ENCODE results near the gene HERC5.
A peak's percentile ranks its signal among the peaks of the same experiment; 100 is the strongest.

The HERC5 gene

DNA sequence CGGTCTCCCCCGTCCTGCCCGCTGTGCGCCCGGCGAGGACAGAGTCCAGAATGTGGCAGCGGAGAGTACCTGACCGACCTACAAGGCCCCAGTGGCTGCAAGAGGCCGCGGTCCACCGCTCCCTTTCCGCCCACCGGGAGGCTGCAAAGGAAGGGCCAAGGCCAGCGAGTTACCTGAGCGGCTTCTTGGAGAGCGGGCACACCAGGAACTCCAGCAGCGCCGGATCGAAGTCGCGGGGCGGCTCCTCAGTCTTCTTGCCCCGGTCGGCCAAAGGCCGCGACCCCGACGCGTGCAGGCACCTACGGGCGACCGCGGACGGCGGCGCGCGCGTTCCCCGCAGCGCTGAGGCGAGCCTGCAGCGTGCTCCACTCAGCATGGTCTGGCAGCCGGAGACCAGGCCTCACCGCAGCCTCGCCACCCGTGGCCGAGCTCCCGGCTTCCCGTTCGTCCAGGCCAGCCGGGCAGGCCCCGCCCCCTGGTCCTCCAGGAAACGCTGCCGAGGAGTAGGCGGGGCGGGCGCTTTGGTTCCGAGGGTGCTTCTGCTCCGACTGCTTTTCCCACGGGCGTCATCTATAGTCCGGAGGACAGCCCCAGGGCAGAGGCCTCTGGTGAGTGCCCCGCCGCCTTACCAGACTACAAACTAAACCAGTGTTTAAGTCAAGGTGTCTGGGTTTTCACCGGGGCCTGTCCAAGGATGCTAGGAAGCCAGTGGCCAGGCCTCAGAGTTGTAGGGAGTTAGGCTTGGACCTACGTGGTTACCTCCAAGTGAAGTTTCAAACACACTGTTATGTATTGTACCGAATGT lies 66.6 kb downstream of the HERC5 start, which contains the start of gene PYURF:
TSS of gene PYURF (minus strand) at position 452 of the 805 bp plus-strand sequence. CDS start at position 376, 76 bp downstream.
- peak; percentile 95 for DNase-seq

DNA sequence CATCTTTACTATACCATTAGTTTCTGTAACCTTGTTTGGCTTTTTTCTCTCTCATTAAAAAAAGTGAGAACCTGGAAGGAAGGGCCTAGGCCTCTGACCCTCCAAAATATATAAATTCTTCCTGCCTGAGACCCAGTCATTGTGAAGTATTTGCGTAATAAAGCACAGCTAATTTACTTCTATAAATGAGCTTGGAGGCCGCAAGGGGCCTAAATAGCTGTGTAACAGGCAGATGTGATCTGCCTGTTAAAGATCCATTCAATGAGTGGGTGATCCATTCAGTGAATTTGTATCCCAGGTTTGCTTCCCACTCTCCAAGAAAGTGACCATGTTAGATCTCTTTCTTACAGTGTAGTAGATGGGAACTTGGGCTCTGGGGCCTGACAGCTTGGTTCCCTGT lies 67.3 kb downstream of the HERC5 start:
- DNase-seq, result no peak

- no peak for DNase-seq
Measured at GRCh38 chr4:88526221-88526815, 69.4 kb downstream of the HERC5 start.

DNA sequence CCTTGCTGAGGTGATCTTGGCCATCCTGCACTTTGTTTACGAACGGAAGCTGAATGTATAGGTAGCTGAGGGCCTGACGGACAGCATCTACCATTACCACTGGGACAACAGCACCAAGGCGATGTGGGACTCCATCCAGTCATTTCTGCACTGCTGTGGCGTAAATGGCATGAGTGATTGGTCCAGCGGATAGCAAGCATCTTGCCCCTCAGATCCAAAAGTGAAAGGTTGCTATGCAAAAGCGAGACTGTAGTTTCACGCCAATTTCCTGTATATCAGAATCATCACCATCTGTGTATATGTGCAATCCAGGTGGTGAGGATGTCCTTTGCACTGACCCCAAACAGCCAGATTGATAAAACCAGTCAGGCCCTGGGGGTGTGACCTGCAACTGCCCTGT lies 70.9 kb downstream of the HERC5 start:
- no peak for DNase-seq

DNA sequence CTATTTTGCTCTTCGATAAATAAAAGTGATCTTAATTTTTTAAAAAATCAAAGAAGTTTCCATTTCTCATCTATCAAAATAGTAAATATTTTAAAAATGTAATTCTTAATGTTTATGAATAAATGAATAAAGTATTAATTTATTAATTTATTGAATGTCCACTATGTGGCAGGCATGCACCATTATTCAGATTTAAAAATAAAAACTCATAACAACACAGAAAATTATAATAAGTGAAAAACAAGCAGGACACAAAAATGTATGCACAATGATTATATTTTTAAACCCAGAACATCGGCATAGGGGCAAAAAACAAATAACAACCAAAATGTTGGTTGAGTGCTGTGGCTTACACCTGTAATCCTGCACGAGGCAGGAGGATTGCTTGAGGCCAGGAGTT lies 71.9 kb downstream of the HERC5 start:
- DNase-seq, result no peak

GRCh38 chr4:88531549-88531948 lies 74.6 kb downstream of the HERC5 start:
- DNase-seq, result no peak

DNA sequence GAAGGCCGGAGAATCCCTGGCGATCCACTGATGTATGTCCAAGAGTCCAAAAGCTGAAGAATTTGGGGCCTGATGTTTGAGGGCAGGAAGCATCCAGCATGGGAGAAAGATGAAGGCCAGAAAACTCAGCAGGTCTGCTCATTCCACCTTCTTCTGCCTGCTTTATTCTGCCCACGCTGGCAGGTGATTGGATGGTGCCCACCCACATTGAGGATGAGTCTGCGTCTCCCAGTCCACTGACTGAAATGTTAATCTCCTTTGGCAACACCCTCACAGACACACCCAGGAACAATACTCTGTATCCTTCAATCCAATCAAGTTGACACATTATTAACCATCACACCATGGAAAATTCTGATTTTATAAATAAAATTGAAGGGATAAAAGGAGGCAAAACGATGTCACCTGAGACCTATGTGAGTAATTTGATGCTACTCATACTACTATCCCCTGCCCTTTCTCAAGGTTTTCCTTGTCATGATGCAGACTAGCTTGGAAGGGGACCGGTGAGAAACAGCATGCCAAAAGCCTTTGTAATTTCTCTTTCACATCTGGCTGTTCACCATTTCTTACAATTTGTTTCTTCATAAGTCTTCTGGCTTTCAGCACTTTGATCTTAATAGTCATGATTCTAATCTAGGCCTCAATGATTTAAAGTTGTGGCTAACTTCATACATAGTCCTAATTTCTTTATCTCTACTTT lies 76.3 kb downstream of the HERC5 start:
- DNase-seq, result no peak

DNA sequence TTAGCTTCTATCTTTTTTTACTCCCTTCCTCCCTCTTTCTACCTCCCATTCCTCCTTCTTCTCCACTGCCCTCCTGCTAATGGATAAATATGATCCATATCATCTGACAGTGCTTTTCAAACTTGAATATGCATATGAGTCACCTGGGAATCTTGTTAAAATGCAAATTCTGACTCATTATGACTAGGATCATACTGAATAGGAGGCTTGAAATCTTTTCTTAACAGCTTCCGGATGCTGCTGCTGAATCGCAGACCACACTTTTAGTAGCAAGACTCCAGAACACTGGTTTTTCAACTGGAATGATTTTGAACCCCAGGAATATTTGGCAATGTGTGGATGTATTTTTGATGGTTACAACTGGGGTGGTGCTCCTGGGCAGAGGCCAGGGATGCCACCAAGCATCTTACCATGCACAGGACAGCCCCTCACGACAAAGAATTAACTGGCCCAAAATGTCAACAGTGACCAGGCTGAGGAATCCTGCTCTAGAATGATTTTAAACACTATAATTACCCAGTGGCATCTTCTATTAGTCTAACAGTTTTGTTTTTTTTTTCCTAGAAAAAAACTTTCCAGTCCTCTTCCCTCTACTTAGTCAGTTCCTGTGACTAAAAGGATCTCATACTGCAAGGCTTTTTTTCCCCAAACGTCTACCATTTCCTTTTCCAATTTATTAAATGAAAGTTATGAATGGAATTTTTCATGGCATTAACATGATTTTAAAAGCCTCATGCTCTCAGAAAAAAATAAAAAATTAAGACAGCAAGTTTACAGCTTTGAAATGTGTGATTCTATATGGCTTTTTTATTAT lies 77.2 kb downstream of the HERC5 start:
- no peak for DNase-seq

DNA sequence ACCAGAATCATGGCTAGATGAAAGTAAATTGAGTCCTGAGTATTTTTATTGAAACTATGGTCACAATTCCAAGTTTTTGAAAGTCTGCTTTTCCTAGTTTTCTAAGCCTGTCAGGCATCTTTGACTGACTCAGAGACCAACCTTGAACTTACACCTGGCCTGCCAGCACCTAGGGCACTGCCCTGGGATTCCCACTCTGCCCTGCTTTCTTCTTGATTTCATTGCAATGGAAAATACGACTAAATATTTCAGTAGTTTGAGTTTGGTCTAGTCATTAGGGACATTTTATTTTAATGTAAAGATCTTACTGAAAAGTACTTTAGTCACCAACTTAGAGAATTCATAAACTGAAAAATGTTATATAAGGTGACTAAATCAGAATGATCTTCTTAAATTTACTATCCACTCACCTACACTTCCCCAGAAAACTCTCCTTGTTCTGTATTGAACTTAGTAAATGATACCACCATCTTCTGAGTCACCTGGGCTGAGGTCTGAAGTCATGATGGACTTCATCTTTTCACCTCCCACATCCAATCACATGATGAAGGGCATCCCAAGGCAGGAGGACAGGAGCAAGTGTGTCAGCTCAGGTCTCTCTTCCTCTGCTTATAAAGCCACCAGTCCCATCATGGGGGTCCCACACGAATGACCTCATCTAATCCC lies 78.3 kb downstream of the HERC5 start:
- no peak for DNase-seq

DNA sequence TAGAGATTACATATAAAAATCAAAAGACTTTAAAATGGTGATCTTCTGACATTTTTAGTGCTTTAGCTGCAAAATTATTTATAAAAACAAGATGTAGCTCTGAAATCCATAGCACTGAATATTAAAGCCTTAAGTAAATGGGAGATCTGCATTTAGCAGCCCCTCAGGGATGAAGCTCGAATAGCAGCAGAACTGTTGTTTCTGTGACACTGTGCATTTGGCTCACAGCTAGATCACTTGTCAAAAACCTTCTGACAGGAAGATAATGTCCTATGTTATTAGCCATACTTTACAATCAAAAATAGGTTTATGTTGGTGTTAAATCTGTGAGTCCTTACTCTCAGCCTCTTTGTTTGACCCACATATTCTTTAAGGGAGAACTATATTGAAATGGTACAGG lies 80.8 kb downstream of the HERC5 start:
- no peak for DNase-seq

DNA sequence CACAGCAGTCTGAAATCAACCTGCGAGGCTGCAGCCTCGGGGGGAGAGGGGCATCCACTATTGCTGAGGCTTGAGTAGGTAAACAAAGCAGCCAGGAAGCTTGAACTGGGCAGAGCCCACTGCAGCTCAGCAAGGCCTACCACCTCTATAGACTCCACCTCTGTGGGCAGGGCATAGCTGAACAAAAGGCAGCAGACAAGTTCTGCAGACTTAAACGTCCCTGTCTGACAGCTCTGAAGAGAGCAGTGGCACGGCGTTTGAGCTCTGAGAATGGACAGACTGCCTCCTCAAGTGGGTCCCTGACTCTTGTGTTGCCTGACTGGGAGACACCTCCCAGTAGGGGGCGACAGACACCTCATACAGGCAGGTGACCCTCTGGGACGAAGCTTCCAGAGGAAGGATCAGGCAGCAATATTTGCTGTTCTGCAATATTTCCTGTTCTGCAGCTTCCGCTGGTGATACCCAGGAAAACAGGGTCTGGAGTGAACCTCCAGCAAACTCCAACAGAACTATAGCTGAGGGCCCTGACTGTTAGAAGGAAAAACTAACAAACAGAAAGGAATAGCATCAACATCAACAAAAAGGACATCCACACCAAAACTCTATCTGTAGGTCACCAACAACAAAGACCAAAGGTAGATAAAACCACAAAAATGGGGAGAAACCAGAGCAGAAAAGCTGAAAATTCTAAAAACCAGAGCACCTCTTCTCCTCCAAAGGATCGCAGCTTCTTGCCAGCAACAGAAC lies 82.6 kb downstream of the HERC5 start:
- DNase-seq, result peak; percentile 24

- DNase-seq, result no peak
Measured at GRCh38 chr4:88549815-88550214, 92.9 kb downstream of the HERC5 start.
